ENCODE results near the gene PLAU. TPM values are rescaled to one million over a fixed set of nuclear protein-coding genes. Genes with fewer than 3 reads are reported as not detected.

PLAU gene
- total and polyA plus RNA-seq, 9 of the 15 experiments (the other 6 are each of a cell fraction or from before 2014, with no cell fraction given), result 2.1 to 16.9 (median 3.3) TPM

DNA sequence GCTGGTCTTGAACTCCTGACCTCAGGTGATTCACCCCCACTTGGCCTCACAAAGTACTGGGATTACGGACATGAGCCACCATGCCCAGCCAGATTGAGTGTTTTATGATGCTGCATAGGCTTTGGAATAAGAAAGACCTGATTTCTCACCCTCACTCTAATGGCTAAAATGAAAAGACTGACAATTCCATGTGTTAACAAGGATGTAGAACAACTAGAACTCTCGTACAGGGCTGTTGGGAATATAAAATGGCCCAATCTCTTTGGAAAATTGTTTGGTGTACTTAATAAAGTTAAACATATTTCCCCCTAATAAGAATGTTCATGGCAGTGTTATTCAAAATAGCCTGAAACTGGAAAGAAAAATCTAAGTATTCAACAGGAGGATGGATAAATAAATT is 43.8 kb downstream of the PLAU start:
- no peaks in the 10 kb centered on the region for H3K36me3 ChIP-seq (ENCODE audit: control insufficient read depth, insufficient read depth, low read length)
- H3K9me3 ChIP-seq (replicated peaks; ENCODE audit: control insufficient read depth, insufficient read depth, low read depth, low read length), result no peaks in the 10 kb centered on the region
- no peaks in the 10 kb centered on the region for H3K9me1 ChIP-seq (ENCODE audit: control insufficient read depth, insufficient read depth, low read length)
- in situ Hi-C loops (cut with MboI), result no loop called here
- ChIA-PET POLR2A (interaction anchor here (2.0 kb wide), 1 partner anchor 44 kb away, joined by 6 read pairs; the partner anchor contains the start of gene VCL), CTCF (ENCODE audit: low intra/inter-chr PET ratio) (no interaction called here)
- DNase-seq (ENCODE audit: extremely low read depth in 1 of 4, low spot score in 3 of 4), result no peak
- H3K4me3 ChIP-seq, result no peak overlapping the region
- no TSS peak for BruUV-seq (replicated peaks)
- no peaks in the 10 kb centered on the region for H3K79me2 ChIP-seq (ENCODE audit: control insufficient read depth, insufficient read depth, low read length)
- 96% methylated on average over 2 of the region's 2 CpGs for WGBS (ENCODE audit: insufficient coverage, low coverage, missing lambda C conversion rate)
- no peak for ATAC-seq
- no peak overlapping the region for H3K27ac ChIP-seq (ENCODE audit: extremely low read depth, low read depth, low read length)
- intact Hi-C loops (cut with micrococcal nuclease), result loop anchor here (5.0 kb wide), 1 partner anchor 103 kb away; no protein-coding TSS in a partner anchor
- H3K4me2 ChIP-seq (ENCODE audit: insufficient read depth, low read length), result no peak overlapping the region
- no peaks in the 10 kb centered on the region for H4K20me1 ChIP-seq (replicated peaks; ENCODE audit: control insufficient read depth, insufficient read depth, low read length)
- FAIRE-seq, result no peak
- peaks cover 22 to 25% of the 10 kb centered on the region in 2 experiments for H3K4me1 ChIP-seq (replicated peaks in 1 of 2; ENCODE audit: control insufficient read depth in 2 of 2, insufficient read depth in 2 of 2, low read length in 2 of 2)
- no peak overlapping the region for H3K9ac ChIP-seq (ENCODE audit: insufficient read depth in 1 of 2, low read depth in 2 of 2, low read length in 2 of 2)
- H3K27me3 ChIP-seq (ENCODE audit: control insufficient read depth in 2 of 2, insufficient read depth in 2 of 2, low read length in 2 of 2), result no peaks in the 10 kb centered on the region
- H2AFZ ChIP-seq (ENCODE audit: low read depth, low read length), result no peak overlapping the region
- TF ChIP-seq ZNF212 (CRISPR knock-in tag; IDR thresholded peaks at IDR 0.05) (no peak), CBX5 (IDR thresholded peaks at IDR 0.05; ENCODE audit: borderline replicate concordance, low read depth) (no peak), MAFG (tag; conservative IDR thresholded peaks at IDR 0.05) (no peak), KDM1A (IDR thresholded peaks at IDR 0.05) (peak in 1 of 2 experiments; percentile 5; a peak in 1 of 4 replicates), ZFP91 (CRISPR knock-in tag; IDR thresholded peaks at IDR 0.05) (no peak), ZSCAN29 (IDR thresholded peaks at IDR 0.05) (no peak), FOXA3 (CRISPR knock-in tag; conservative IDR thresholded peaks at IDR 0.05 in 1 of 2, IDR thresholded peaks at IDR 0.05 in 1 of 2) (no peak), NR3C1 (CRISPR knock-in tag; IDR thresholded peaks at IDR 0.05) (no peak), ILK (tag; IDR thresholded peaks at IDR 0.05; ENCODE audit: borderline replicate concordance, low read depth) (no peak), SUPT5H (IDR thresholded peaks at IDR 0.05) (no peak), ZNF384 (IDR thresholded peaks at IDR 0.05; ENCODE audit: low read depth, low read length) (no peak), ZNF76 (CRISPR knock-in tag; IDR thresholded peaks at IDR 0.05; ENCODE audit: borderline replicate concordance) (no peak), TGIF2 (CRISPR knock-in tag; IDR thresholded peaks at IDR 0.05) (no peak), ERF (CRISPR knock-in tag; IDR thresholded peaks at IDR 0.05) (no peak), JUN (IDR thresholded peaks at IDR 0.05; ENCODE audit: borderline replicate concordance, low read depth, low read length) (no peak), JUN (CRISPR knock-in tag; IDR thresholded peaks at IDR 0.05; ENCODE audit: borderline replicate concordance) (no peak)
- TF ChIP-seq, protein P1, sequence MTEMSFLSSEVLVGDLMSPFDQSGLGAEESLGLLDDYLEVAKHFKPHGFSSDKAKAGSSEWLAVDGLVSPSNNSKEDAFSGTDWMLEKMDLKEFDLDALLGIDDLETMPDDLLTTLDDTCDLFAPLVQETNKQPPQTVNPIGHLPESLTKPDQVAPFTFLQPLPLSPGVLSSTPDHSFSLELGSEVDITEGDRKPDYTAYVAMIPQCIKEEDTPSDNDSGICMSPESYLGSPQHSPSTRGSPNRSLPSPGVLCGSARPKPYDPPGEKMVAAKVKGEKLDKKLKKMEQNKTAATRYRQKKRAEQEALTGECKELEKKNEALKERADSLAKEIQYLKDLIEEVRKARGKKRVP (CRISPR knock-in tag; IDR thresholded peaks at IDR 0.05), result no peak
- TF ChIP-seq, protein P2, sequence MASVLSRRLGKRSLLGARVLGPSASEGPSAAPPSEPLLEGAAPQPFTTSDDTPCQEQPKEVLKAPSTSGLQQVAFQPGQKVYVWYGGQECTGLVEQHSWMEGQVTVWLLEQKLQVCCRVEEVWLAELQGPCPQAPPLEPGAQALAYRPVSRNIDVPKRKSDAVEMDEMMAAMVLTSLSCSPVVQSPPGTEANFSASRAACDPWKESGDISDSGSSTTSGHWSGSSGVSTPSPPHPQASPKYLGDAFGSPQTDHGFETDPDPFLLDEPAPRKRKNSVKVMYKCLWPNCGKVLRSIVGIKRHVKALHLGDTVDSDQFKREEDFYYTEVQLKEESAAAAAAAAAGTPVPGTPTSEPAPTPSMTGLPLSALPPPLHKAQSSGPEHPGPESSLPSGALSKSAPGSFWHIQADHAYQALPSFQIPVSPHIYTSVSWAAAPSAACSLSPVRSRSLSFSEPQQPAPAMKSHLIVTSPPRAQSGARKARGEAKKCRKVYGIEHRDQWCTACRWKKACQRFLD (CRISPR knock-in tag; IDR thresholded peaks at IDR 0.05), result no peak
- TF ChIP-seq, protein P3, sequence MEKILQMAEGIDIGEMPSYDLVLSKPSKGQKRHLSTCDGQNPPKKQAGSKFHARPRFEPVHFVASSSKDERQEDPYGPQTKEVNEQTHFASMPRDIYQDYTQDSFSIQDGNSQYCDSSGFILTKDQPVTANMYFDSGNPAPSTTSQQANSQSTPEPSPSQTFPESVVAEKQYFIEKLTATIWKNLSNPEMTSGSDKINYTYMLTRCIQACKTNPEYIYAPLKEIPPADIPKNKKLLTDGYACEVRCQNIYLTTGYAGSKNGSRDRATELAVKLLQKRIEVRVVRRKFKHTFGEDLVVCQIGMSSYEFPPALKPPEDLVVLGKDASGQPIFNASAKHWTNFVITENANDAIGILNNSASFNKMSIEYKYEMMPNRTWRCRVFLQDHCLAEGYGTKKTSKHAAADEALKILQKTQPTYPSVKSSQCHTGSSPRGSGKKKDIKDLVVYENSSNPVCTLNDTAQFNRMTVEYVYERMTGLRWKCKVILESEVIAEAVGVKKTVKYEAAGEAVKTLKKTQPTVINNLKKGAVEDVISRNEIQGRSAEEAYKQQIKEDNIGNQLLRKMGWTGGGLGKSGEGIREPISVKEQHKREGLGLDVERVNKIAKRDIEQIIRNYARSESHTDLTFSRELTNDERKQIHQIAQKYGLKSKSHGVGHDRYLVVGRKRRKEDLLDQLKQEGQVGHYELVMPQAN (IDR thresholded peaks at IDR 0.05; ENCODE audit: borderline replicate concordance), result no peak

All from K562 (cell line).